KOPT-K1 (cell line): ENCODE results near the gene ARFGAP1.

Experiments used
- H3K27ac ChIP-seq: fragments of 200-600 bp; sonication (generic); 2 replicates; pipeline ENCODE4 v1.5.1; 2016; ENCODE audit warnings: antibody characterized with exemption, mild to moderate bottlenecking, low read depth, low read length; ENCODE audit not compliant: poor library complexity, severe bottlenecking
- H3K36me3 ChIP-seq: fragments of 200-600 bp; sonication (generic); 2 replicates; pipeline ENCODE4 v1.5.1; 2017; ENCODE audit warnings: antibody characterized with exemption, mild to moderate bottlenecking, low read length, moderate library complexity; ENCODE audit not compliant: insufficient read depth
- H3K9me3 ChIP-seq: fragments of 200-600 bp; sonication (generic); 2 replicates; pipeline ENCODE4 v1.5.1; 2017; ENCODE audit warnings: antibody characterized with exemption, low read length, mild to moderate bottlenecking; ENCODE audit not compliant: insufficient read depth, poor library complexity, severe bottlenecking

The ARFGAP1 gene

DNA sequence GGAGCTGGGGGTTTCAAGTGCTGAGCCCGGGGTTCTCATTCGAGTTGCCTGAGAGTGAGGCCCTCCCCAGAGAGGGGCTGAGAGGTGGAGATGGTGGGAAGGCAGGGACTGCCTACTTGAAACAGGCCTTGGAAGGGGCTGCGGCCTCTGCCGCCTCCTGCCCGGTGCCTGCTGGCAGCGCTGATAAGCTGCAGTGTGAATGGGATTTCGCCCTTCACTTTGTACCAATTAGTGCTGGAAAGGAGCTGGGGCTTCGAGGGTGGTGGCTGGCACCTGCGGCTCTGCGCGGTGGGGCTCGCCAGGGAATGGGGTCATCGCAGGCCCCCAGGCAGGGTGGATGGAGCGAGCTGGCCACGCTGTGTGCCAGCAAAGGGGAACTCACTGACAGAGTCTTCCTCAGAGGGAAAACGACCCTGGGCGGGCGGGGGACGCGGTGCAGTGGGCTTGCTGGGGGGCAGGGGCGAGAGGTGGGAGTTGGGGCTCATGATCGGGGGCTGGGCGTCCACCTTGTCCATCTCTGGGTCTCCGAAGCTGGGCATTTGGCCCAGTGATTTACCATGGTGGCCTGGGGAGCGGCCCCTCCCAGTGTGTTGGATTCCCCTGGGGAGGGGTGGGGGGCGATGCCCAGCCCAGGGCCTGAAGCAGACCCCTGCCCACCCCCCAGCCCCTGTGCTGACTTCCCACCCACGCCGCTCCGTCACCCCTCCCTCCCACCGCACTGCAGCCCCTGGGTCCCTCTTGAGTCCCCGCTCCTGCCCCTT is 43.3 kb downstream of the ARFGAP1 start:
- H3K9me3 ChIP-seq = no peaks in the 10 kb centered on the region
- no peaks in the 10 kb centered on the region for H3K36me3 ChIP-seq
- H3K27ac ChIP-seq = no peak overlapping the region

DNA sequence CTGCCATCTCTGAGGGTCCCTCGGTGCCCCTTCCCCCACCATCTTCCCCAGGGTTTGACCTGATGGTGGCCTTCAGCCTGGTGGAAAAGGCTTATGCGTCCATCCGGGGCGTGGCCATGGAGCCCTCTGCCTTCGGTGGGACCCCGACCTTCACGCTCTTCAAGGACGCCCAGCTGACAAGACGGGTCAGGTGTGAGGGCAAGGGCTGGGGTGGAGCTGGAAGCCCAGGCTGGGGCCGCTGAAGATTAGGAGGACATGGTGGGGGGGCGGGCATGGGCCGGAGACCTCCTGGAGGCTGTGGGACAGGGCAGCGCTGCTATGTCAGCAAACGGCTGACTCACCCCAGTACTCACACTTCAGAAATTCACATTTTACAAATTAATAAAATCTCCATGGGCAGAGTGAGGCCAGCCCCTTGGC is 43.9 kb downstream of the ARFGAP1 start:
- no peak overlapping the region for H3K27ac ChIP-seq
- no peaks in the 10 kb centered on the region for H3K9me3 ChIP-seq
- no peaks in the 10 kb centered on the region for H3K36me3 ChIP-seq

DNA sequence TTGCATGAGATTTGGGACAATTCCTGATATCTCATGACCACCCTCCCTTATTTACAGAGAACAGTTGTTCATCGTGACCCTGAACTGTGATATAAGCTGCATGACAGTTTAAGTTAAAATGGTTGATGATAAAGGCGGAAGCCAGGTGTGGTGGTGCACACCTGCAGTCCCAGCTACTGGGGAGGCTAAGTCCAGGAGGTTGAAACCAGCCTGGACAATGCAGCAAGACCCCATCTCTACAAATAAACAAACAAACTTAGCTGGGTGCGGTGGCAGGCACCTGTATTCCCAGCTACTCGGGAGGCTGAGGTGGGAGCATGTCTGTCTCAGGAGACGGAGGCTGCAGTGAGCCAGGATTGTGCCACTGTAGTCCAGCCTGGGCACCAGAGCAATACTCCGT is 44.4 kb downstream of the ARFGAP1 start:
- no peak overlapping the region for H3K27ac ChIP-seq
- H3K36me3 ChIP-seq = no peaks in the 10 kb centered on the region
- H3K9me3 ChIP-seq = no peaks in the 10 kb centered on the region

DNA sequence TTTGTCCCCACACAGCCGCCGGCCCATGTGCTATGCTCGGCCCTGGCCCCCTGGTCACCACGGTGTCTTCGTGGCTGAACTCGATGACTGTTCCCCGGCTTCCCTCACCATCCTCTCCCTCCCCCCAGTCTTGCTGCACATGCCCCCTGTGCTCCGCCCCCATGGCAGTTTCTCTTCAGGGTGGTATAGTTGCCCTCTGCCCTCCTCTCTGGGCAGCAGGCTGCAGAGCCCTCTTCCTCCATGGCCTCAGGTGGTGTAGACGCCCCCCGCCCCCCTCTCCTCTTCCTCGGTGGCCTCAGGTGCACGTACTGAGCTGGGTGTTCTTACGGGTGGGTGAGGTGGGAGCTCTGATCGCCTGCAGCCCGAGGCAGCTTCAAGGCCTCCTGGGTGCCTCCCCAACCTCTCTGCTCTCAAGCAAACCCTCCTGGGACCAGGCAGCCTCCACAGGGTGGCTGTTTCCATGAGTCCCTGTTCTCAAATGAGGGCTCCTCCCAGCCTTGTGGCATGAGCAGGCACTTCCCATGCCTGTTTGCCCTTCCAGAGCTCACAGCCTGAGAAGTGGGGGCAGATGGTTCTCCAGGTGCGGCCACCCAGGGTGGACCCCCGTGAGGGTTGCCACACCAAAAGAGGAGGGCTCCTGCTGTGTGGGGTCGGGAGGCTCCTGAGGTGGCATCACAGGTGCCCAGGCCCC is 45.1 kb downstream of the ARFGAP1 start:
- H3K27ac ChIP-seq = no peak overlapping the region
- H3K9me3 ChIP-seq = no peaks in the 10 kb centered on the region

DNA sequence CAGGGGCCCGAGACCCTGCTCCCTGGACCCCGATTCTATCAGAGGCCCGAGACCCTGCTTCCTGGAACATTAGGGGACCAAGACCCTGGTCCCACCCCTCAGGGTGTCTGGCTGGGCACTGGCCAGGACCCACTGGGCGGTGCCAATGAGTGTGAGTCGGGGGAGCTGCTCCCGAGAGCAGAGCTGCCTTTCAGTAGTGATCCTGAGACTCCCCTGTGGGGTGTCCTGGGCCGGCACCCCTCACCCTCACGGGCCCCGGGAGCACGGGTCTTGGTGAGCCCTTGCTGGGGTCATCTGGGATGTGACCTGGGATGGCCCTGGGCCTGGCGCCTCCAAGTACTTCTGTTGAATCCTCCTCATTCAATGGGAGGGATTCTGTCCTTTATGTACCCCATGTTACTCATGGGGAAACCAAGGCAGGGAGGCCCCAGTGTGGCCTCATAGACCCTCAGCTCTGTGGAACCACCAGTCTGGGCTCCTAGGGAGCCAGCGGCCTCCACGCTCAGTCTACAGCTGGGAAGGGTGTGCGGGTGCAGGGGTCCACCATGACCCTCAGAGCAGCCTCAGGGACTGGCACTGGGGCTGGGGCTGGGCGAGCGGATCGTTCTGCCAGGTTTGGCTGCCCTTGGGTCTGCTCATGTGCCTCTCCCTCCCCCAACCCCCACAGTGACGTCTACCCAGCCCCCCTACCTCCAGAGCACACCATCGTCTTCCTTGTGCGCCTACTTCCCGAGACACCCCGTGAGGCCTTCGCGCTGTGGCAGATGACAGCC is 46.0 kb downstream of the ARFGAP1 start:
- Histone ChIP-seq H3K27ac (no peak overlapping the region), H3K9me3 (no peaks in the 10 kb centered on the region), H3K36me3 (no peaks in the 10 kb centered on the region)

More for the DNA sequence above, 45.1 kb downstream of the ARFGAP1 start:
- H3K36me3 ChIP-seq = no peaks in the 10 kb centered on the region

DNA sequence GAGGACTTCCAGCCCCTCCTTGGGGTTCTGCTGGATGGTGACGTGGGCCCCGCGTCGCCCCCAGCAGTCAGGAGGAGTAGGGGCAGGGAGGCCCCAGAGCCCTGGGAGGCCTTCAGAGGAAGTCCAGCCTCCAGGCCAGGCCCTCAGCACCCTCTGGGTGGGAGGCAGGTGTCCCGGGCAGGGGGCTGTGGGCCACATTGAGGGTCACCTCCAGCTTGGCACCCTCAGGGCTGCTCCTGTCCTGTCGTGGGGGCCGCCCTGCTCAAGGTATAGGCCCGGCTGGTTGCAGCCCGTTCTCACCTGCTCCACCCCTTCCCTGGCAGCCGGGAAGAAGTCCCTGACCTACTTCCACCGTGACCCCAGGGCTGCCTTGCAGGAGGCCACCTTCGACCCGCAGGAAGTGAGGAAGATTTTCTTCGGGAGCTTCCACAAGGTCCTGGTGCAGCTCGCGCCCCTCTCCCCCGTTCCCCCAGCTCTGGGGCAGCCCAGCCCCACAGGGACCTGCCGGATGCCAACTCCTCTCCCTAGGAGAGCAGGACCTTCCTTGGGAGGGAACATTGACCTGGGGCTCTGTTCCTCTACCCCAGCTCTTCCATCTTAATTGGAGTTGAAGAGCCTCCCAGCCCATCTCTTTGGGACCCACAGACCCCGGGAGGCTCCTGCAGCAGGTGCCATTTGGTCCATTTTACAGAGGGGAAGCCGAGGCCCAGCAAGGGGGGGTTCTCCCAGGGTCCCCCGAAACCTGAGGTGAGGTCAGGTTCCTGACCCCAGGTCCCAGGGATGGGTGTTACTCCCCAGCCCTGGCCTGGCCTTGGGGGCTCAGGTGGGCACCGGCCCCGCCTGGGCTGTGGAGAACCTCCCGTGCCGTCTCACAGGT is 46.8 kb downstream of the ARFGAP1 start:
- Histone ChIP-seq H3K9me3 (no peaks in the 10 kb centered on the region), H3K36me3 (no peaks in the 10 kb centered on the region), H3K27ac (no peak overlapping the region)

DNA sequence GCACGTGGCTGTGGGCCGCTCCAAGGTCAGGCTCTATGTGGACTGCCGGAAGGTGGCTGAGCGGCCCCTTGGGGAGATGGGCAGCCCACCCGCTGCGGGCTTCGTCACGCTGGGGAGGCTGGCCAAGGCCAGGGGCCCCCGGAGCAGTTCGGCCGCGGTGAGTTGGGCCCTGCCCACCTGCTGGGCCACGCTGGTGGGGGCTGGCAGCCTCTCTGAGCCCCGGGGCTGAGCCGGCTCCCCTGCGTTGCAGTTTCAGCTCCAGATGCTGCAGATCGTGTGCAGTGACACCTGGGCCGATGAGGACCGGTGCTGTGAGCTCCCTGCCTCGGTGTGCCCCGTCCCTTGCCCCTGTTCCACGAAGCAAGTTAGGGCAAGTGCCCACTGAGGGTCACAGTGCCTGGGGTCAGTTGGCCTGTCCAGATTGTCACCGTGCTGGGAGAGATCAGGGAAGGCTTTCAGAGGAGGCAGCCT is 47.5 kb downstream of the ARFGAP1 start:
- Histone ChIP-seq H3K36me3 (no peaks in the 10 kb centered on the region), H3K27ac (no peak overlapping the region), H3K9me3 (no peaks in the 10 kb centered on the region)

DNA sequence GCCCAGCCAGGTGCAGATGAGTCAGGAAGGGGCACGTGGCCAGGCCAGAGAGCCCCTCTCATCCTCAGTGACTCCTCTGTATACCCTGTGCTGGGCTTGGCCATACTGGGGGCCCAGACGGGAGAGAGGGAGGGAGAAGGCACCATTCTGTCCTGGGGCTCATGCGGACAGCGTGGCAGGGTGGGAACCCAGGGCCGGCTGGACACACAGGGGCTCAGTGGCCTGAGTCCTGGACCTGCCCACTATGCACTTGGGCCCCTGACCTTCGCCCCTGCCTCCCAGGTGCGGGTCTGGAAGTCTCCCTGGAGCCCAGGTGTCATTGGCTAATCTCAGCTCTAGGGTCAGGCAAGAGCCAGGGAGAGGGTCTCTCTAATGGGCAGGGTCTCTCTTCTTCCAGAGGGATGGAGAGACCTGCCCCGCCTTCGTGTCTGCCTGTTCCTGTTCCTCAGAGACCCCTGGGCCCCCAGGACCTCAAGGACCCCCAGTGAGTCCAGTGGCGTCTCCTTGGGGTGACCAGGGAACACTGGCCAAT is 48.1 kb downstream of the ARFGAP1 start:
- Histone ChIP-seq H3K9me3 (no peaks in the 10 kb centered on the region), H3K27ac (no peak overlapping the region), H3K36me3 (no peaks in the 10 kb centered on the region)

DNA sequence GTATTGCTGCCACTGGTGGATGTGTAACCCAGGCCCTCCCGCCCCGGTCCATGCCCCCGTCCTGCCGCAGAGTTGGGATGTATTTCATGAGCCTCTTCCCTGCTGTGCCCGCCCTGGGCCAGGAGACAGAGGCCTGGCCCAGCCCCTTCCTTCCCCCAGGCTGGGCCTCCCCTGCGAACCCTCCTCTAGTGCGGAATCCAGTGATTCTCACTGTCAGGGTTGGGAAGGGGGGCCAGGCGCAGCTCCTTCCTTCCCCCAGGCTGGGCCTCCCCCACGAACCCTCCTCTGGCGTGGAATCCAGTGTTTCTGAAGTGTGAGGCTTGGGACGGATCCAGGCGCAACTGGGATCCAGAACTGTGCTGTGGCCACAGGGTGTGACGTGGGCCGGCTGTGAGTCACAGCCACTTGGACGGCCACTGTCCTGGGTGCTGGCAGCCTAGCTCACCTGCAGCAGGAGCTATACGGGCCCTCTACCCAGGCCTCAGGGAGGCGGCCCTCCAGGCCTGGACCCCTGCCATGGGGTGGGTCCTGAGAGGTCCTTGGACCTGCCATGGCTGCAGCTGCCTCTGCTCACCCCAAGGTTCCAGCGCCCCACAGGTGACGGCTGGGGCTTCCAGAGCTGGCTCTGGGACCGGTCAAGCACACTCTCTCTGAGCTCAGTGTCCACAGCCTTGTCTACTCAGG is 48.7 kb downstream of the ARFGAP1 start:
- H3K27ac ChIP-seq = no peak overlapping the region
- H3K9me3 ChIP-seq = no peaks in the 10 kb centered on the region
- no peaks in the 10 kb centered on the region for H3K36me3 ChIP-seq

DNA sequence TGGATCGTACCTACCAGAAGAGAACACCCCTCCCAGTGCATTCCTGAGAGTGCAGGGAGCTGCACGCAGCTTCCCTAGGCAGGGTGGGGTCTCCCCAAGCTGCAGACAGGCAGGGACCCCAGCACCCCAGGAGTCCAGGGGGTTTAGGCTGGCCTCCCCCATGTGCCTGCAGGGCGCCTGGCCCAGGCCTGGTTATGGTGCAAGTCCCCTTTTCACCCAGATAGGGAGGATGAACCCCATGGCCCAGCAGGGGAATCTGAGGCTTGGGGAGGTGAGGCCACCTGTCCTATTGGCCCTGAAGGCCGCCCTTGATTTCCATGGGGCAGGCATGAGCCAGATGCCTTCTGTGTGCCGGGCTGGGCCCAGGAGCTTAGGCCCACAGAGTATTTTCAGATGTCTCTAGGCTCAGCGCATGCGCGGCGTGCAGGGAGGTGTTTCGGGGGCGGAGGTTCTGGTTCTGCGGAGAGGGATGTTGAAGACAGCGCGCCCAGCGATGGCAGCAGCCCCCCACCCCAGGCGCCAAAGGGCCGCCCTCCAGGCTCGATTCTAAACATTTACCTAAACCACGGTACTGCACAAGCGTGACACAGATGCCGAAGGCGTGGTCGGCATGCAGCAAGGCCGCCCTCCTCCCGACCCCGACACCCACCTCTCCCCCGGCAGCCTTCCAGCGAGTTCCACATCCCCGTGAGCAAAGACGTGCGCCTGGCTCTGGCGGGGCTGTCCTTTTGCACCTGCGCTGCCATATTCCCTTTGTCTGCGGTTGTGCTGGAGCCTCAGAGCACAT is 49.7 kb downstream of the ARFGAP1 start:
- H3K27ac ChIP-seq = no peak overlapping the region
- no peaks in the 10 kb centered on the region for H3K9me3 ChIP-seq
- H3K36me3 ChIP-seq = no peaks in the 10 kb centered on the region

DNA sequence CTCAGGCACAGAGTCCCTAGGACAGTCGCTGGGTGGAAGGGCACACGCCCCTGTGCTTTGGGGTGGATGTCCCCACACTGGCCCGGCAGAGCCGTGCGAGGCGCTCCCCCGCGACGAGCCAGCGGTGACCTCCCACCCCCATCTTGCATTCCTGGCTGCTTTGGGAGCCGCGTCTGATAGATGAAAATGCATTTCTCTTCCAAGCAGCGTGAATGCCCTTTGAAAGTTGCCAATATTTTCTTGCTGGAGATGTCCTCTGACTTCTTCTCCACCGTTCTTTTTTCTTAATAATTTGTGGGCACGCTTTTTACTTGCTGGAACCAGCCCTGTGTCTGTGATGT is 50.3 kb downstream of the ARFGAP1 start:
- Histone ChIP-seq H3K9me3 (no peaks in the 10 kb centered on the region), H3K27ac (no peak overlapping the region), H3K36me3 (no peaks in the 10 kb centered on the region)

DNA sequence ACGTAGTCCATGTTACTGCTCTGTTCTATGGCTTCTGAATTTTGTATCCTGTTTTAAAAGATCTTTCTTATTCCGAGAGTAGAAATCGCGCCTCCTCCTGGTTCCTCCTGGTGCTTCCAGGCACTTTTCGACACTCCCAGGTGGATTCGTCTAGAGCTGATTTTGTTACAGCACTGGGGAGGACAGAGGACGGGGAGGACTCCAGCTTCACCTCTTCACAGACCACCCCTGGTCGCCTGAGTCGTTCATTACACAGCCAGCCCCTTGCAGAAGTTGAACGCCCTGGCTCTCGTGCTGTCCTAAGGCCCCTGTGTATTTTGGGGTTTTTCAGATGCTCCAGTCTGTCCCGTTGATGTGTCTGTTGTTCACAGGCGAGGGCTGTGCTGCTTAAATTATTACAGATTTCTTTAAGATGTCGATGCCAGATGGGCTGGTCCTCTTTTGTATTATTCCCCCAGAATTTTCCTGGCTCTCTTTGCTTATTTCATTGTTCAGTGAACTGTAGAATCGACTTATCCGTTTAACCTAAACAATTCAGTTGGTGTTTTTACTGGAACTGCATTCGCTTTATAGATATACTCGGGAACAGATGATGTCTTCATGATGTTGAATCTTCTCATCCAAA is 50.9 kb downstream of the ARFGAP1 start:
- Histone ChIP-seq H3K9me3 (no peaks in the 10 kb centered on the region), H3K36me3 (no peaks in the 10 kb centered on the region), H3K27ac (no peak overlapping the region)

DNA sequence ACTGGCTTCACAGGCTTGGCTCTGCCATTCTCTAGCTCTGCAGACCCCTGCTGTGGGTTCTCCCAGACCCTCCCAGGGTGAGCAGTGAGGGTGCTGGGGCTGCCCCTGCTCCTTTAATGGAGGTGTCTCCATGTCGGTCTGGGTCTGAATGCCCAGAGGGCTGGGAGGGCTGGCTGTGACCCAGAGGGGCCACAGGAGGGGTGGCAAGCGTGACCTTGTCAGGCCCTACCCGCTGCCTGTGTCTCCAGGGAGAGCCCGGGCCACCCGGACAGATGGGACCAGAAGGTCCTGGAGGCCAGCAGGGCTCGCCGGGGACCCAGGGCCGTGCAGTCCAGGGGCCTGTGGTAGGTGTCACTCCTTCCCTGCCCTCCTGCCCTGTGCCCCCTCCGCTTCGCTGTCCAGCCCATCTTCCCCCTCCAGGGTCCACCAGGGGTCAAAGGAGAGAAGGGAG is 52.4 kb downstream of the ARFGAP1 start:
- Histone ChIP-seq H3K36me3 (no peaks in the 10 kb centered on the region), H3K27ac (no peak overlapping the region), H3K9me3 (no peaks in the 10 kb centered on the region)
